Activated naive CD4-positive, alpha-beta T cell treated with anti-CD3 and anti-CD28 coated beads, Interleukin-2, amount 50 U/mL, for 16 hours (primary cell): ENCODE results near the gene PDE8B.
"Not testable (repeated sequence)": the region's sequence is repeated elsewhere in the genome, so short reads cannot be mapped to it uniquely, and the experiment has no call there.

Experiments used
- DNase-seq: peaks from one replicate; pipeline ENCODE4 v3.0.0-alpha.2; 2020

The PDE8B gene

DNA sequence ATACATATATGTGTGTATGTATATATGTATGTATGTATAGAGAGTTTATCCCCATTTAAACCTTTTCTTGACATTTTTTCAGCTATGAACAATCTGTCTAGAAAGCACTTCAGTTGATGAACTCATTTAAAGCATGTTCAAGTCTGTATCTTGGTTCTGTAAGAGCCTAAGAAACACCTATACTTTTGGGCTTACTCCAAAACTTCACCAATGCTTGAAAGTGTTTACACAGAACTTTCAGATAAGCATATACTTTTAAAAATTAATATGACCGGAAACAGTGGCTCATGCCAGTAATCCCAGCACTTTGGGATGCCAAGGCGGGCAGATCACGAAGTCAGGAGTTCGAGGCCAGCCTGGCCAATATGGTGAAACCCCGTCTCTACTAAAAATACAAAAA is 250.8 kb downstream of the PDE8B start:
- DNase-seq: no peak

DNA sequence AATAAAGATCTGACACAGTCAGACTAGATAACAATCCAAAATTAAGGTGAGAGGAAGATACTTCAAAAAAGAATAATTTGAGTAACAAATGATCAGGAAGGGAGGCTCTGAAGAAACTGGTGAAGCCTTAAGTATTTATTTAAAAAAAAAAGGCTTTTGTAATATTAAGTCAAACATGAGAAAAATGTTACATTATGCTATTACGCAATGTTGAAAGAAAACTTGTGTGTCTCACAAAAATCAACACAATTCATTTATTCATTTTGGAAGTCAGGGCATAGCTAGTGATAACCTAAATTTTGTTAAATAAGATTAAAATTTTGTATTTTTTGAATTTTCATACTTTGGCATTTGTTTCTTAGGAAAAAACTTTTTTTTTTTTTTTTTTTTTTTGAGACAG is 253.4 kb downstream of the PDE8B start:
- DNase-seq: no peak

- not testable (repeated sequence) for DNase-seq
Observed at GRCh38 chr5:77468875-77469274, 258.4 kb downstream of the PDE8B start.

GRCh38 chr5:77475041-77475440 is 264.6 kb downstream of the PDE8B start:
- not testable (repeated sequence) for DNase-seq
